Transverse colon (tissue), 3 donors: ENCODE results near the gene GASK1A.

Experiments
- POLR2A ChIP-seq: fragments of 450-650 bp; IDR thresholded peaks from one replicate; pipeline ENCODE4 v1.6.1; 2016; ENCODE audit warnings: antibody characterized with exemption, mild to moderate bottlenecking, moderate library complexity
- TF ChIP-seq, protein P1 (sequence below), 5 experiments: fragments of 200-600 bp in 3 of 5; fragments of 450-650 bp in 2 of 5; sonication (generic) in 3 of 5; IDR thresholded peaks; 1 replicate in 2 of 5; 2 replicates in 3 of 5; pipeline ENCODE4 v1.5.1; 2016 to 2017; ENCODE audit warnings: antibody characterized with exemption in 5 of 5, inconsistent platforms in 3 of 5, mild to moderate bottlenecking in 2 of 5, moderate library complexity in 1 of 5

DNA sequence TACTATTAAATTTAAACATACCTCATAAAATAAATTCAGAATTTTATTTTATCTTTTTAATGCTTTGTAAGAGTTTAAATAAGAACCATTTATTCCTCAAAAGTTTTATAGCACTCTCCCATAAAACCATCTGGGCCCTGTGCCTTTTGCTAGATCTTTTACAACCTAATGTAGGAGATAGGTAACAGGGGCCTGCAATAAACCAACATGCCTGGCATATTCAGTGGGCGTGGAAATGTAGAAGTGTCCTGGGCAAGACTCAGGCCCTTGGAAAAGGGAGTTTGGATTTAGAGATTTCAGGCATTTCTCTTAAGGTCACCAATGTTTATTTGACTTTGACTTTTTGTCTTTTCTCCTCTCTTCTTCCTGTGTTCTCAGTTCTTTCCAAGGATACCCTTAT lies 80.3 kb downstream of the GASK1A start:
- TF ChIP-seq, protein P1, sequence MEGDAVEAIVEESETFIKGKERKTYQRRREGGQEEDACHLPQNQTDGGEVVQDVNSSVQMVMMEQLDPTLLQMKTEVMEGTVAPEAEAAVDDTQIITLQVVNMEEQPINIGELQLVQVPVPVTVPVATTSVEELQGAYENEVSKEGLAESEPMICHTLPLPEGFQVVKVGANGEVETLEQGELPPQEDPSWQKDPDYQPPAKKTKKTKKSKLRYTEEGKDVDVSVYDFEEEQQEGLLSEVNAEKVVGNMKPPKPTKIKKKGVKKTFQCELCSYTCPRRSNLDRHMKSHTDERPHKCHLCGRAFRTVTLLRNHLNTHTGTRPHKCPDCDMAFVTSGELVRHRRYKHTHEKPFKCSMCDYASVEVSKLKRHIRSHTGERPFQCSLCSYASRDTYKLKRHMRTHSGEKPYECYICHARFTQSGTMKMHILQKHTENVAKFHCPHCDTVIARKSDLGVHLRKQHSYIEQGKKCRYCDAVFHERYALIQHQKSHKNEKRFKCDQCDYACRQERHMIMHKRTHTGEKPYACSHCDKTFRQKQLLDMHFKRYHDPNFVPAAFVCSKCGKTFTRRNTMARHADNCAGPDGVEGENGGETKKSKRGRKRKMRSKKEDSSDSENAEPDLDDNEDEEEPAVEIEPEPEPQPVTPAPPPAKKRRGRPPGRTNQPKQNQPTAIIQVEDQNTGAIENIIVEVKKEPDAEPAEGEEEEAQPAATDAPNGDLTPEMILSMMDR (IDR thresholded peaks at IDR 0.05): no peak
- no peak for TF ChIP-seq POLR2A
